Stimulated activated CD4-positive, alpha-beta T cell treated with anti-CD3 and anti-CD28 coated beads, Interleukin-12 subunit alpha, Interleukin-12 subunit beta, amount 100 ng/mL, for 24 hours (primary cell): ENCODE results near the gene SRSF7.
A peak's percentile ranks its signal among the peaks of the same experiment; 100 is the strongest.
"Not testable (repeated sequence)": the region's sequence is repeated elsewhere in the genome, so short reads cannot be mapped to it uniquely, and the experiment has no call there.

Experiments used
- DNase-seq, 2 experiments: peaks; one replicate each; pipeline ENCODE4 v3.0.0-alpha.2; 2020; ENCODE audit warnings: low read depth in 2 of 2

The SRSF7 gene

DNA sequence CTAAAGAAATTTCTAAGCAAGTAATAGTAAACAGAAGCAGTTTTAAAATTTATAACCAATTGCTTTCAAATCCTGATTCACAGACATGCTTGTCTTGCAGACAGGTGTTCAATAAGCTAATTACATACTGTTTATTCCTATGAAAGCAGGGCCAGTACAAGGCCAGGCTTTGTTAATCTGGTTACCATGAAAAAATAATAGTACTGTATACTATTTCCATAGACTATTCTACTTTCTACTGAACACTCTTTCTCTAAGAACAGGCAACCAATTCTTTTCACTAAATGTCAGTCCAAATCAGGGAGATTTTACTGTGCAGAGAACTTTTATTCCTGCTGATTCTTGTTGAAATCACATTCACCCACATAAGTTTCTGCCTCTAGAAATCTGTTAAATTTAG lies 2.9 kb upstream of the SRSF7 start:
- no peak for DNase-seq

DNA sequence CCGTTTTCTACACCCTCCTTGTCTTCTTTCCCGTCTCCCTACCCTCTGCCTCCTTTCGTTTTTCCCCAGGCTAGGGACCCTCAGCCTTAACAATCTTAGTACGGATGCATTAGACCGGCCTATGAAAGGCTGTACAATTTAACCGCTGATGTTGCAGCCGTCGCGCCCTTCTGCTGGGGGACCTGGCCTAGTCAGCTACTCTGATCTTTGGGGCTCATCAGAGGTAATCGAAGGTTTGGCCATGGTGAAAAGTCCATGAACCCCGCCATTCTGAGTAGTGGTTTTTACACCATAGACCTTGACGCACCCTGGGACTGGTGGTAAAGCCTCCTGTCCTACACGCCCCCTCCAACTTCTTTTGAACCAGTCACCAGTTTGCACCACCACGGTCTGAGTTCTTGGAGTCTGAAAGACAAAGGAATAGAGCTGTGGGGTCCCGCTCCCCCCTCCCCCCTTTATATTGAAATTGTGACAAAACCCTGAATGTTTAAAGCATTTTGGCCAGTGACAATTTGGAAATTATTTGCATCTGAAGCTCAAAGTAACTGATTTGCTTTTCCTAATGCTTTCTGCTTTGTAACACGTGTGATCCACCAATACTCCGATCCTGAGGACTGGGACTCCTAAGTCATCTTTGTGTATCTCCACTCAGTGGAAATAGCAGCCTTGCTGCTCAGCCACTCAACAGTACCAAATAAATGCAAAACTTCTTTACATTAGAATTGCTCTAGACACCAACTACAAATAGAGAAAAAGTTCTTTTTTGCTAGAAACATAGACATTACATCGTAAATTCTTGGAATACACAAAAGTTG lies 642 bp upstream of the SRSF7 start:
- DNase-seq = peak in 1 of 2 experiments; percentile 17

DNA sequence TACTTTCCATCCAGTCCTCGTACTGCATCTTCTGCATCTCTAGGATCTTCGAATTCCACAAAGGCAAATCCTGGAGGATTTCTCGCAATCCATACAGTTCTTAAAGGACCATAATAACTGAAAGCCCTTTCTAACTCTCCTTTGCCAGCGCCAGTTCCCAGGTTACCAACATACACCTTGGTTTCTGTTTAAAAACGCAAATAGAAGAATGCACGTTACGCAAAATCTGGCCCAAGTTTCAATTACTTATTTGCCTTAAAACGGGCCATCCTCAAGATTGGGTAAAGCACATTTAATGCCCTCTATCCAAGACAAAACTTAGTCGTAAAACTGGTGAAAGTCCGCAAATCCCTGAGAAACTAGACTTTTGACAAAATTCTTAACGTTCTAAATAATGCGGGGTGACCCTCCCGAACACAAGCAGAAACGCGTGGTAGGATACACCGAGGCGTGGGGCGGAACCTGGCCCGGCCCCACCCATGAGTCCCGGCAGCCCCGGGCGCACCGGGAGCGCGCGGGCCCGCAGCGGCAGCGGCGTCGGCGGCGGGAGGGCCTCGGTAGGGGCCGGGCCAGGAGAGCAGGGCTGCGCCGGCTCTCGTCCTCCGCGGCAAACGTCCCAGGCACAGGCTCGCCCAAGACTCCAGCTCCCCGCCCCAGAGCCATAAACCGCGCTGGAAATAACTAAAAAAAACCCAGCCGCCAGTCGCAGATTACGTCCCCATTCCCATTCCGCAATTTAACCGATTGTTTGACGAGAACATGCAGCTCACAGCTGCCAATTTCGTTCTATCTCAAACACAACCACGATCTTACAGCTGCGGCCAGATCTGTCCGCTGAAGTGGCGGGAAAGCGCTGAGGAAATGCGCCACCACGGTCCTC lies 910 bp downstream of the SRSF7 start:
- peak in 1 of 2 experiments; percentile 20 for DNase-seq

- DNase-seq = no peak
Measured at GRCh38 chr2:38748943-38749804, 2.0 kb downstream of the SRSF7 start.

DNA sequence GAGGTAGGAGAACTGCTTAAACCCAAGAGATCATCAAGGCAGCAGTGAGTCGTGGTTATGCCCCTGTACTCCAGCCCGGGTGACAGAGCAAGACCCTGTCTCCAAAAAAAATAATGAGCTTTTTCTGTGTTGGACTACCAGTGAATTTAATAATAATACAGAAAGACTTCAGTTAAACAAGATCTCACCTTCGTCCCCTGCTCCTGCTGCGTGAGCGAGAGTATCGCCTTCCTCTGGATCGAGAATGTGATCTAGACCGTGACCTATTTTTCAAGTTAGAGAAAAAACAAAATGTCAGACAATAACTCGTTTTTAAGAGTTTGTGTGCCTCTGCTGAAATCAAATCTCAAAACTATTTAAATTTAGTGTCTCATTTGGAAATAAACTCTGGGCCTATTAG lies 2.8 kb downstream of the SRSF7 start:
- DNase-seq = no peak

- DNase-seq = no peak
Measured at GRCh38 chr2:38747819-38748218, 3.3 kb downstream of the SRSF7 start.

- no peak for DNase-seq
Measured at GRCh38 chr2:38747007-38747424, 4.1 kb downstream of the SRSF7 start.

DNA sequence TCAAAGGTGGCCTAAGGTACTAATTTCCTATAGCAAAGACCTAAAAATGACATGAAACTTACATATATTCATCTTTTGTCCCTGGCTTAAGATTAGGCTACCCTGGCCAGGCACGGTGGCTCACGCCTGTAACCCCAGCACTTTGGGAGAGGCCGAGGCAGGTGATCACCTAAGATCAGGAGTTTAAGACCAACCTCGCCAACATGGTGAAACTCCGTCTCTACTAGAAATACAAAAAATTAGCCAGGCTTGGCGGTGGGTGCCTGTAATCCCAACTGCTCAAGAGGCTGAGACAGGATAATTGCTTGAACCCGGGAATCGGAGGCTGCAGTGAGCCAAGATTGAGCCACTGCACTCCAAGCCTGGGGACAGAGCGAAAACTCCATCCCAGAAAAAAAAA lies 5.9 kb downstream of the SRSF7 start:
- DNase-seq = no peak

- no peak for DNase-seq
Measured at GRCh38 chr2:38744399-38744780, 6.8 kb downstream of the SRSF7 start.

DNA sequence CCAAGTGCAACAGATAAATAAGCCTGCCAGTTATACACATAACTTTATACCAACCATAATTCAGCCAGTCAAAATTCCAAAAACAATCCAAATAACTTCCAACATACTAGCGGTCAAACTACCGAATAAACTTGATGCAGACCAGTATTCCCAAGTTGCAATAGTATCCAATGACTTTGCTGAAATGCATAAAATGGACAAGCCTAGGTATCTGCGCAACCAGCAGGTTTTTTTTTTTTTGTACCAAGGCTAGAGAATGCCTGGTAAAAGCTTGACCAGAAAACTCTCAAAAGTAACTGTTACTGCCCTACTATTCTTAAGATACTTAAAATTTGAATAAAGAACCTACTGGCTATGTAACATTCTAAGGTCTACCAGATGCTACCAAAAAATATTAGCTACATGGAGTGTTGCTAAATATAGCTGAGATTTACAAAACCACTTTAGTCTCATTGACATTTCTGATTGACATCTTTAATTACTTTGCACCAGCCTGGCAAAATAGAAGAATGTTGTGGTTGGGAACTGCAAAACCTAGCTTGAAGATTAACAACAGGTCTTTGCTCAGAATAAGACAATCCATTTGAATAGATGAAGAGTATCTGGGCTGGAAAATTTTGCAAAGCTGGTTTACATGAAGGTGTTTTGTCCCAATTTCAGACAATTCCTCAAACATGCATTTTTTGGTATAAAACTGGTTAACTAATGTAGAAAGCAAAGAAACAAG lies 7.3 kb downstream of the SRSF7 start:
- DNase-seq = no peak

- no peak for DNase-seq
Measured at GRCh38 chr2:38742797-38743559, 8.2 kb downstream of the SRSF7 start.

- no peak for DNase-seq
Measured at GRCh38 chr2:38740851-38741731, 10.1 kb downstream of the SRSF7 start.

- no peak for DNase-seq
Measured at GRCh38 chr2:38739524-38739923, 11.6 kb downstream of the SRSF7 start.

DNA sequence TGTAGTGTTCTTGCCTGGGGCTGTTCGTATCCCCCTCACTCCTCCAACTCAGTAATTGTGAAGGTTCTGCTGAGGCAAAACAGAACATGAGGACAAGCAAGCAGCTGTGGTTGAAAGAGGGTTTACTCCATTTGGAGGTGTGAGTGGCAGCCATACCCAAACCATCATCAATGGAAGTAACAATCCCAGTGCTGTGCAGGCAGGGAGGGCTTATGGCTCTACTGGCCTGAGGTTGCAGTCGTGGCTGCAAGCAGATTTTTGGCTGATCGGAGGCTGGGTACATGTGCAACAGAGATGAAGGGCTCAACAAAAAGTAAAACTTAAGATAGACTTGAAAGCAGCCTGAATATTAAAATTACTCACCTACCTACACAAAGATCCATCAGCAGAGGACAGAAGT lies 13.2 kb downstream of the SRSF7 start:
- no peak for DNase-seq

- not testable (repeated sequence) for DNase-seq
Measured at GRCh38 chr2:38737000-38737698, 14.0 kb downstream of the SRSF7 start.

DNA sequence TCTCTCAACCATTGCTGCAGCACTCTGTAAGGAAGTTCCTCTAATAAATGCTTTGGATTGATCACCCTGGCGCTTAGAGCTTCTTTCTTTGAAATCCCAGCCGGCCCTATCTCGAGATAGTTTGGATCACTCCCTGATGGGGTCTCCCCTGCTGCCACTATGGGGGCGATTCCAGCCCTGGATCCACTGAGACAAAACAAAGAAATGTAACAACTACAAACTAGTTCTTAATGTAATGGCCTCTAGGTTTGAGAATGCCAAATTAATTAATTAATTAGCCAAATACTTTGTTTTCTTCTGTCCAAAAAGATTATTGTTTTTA lies 15.2 kb downstream of the SRSF7 start:
- DNase-seq = no peak

GRCh38 chr2:38734299-38735058 lies 16.7 kb downstream of the SRSF7 start:
- no peak for DNase-seq

GRCh38 chr2:38733300-38733971 lies 17.7 kb downstream of the SRSF7 start:
- DNase-seq = no peak
